ENCODE measurements around the gene CTTNBP2.

The CTTNBP2 gene, protein sequence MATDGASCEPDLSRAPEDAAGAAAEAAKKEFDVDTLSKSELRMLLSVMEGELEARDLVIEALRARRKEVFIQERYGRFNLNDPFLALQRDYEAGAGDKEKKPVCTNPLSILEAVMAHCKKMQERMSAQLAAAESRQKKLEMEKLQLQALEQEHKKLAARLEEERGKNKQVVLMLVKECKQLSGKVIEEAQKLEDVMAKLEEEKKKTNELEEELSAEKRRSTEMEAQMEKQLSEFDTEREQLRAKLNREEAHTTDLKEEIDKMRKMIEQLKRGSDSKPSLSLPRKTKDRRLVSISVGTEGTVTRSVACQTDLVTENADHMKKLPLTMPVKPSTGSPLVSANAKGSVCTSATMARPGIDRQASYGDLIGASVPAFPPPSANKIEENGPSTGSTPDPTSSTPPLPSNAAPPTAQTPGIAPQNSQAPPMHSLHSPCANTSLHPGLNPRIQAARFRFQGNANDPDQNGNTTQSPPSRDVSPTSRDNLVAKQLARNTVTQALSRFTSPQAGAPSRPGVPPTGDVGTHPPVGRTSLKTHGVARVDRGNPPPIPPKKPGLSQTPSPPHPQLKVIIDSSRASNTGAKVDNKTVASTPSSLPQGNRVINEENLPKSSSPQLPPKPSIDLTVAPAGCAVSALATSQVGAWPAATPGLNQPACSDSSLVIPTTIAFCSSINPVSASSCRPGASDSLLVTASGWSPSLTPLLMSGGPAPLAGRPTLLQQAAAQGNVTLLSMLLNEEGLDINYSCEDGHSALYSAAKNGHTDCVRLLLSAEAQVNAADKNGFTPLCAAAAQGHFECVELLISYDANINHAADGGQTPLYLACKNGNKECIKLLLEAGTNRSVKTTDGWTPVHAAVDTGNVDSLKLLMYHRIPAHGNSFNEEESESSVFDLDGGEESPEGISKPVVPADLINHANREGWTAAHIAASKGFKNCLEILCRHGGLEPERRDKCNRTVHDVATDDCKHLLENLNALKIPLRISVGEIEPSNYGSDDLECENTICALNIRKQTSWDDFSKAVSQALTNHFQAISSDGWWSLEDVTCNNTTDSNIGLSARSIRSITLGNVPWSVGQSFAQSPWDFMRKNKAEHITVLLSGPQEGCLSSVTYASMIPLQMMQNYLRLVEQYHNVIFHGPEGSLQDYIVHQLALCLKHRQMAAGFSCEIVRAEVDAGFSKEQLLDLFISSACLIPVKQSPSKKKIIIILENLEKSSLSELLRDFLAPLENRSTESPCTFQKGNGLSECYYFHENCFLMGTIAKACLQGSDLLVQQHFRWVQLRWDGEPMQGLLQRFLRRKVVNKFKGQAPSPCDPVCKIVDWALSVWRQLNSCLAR (N-terminal part only)

DNA sequence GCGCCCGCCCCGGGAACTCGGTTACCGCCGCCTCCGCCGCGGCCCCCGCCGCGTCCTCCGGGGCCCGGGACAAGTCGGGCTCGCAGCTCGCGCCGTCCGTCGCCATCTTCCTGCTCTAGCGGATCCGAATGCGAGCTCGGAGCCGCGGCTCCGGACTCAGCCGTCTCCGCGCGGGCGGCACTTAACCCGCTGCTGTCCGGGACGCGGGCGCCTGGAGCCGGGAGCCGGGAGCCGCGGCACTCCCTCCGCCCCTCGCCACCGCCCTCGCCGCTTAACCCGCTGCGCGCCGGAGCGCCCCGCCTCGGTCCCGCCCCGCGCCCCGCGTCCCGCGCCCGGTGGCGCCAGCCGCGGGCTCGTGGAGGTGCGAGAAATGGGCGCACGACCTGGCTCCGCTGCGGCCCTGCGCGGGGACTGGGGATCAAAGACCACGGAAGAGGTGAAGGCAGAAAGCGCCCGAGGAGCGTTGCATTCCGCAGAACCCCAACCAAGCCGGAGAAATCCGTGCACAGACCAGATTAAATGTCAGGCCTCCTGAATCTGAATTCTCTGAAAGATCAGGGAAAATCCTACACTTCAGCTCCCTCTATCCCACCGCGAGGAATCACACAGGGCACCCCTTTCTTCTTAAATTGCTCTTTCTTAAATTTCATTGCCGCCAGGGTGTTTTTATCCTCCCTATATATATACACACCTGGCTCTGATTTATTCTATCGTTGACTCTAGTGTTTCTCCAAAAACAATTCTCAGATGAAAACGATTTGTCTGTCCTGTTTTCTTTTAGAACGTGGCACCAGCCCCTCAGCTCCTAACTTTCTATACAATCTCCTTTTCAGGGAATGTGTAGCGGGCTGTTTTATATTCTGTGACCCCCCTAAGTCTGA is at the start of gene CTTNBP2:
CTTNBP2 (minus strand) TSS at position 132 of the 881 bp plus-strand sequence; CDS start at position 106, 26 bp downstream.
- Histone ChIP-seq H3K4me3 (ENCODE audit: low read length) (peak within 1 kb of the TSS; percentile 81), H3K36me3 (ENCODE audit: control insufficient read depth, insufficient read depth, low read length) (no peaks in the 10 kb centered on the region), H3K27me3 (ENCODE audit: control insufficient read depth, insufficient read depth, low read length) (no peaks in the 10 kb centered on the region), H3K4me1 (ENCODE audit: control insufficient read depth, insufficient read depth, low read length) (no peaks in the 10 kb centered on the region), H3K27ac (ENCODE audit: low read depth, low read length) (peak within 1 kb of the TSS; percentile 46), H3K9ac (ENCODE audit: low read length) (peak within 1 kb of the TSS; percentile 59)

DNA sequence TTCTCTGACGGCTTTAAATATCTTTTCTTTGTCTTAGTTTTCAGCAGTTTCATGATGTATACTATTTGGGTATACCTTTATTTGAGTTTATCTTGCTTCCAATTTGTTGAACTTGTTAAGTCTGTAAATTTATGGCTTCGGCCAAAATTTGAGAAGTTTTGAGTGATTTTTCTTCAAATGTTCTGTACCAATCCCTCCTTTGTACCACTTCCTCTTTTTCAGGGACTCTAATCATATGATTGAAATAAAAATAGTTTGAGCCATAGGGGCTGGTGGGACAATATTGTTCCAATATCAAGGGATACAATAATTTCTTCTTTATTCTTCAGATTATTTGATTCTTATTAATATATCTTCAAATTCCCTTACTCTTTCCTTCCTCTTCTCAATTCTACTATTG is 43.1 kb upstream of the CTTNBP2 start:
- no peaks in the 10 kb centered on the region for H3K27me3 ChIP-seq (ENCODE audit: control insufficient read depth, insufficient read depth, low read length)
- H3K4me1 ChIP-seq (ENCODE audit: control insufficient read depth, insufficient read depth, low read length) = no peaks in the 10 kb centered on the region
- no peak overlapping the region for H3K27ac ChIP-seq (ENCODE audit: low read depth, low read length)
- H3K9ac ChIP-seq (ENCODE audit: low read length) = no peak overlapping the region
- H3K36me3 ChIP-seq (ENCODE audit: control insufficient read depth, insufficient read depth, low read length) = no peaks in the 10 kb centered on the region
- H3K4me3 ChIP-seq (ENCODE audit: low read length) = no peak overlapping the region

DNA sequence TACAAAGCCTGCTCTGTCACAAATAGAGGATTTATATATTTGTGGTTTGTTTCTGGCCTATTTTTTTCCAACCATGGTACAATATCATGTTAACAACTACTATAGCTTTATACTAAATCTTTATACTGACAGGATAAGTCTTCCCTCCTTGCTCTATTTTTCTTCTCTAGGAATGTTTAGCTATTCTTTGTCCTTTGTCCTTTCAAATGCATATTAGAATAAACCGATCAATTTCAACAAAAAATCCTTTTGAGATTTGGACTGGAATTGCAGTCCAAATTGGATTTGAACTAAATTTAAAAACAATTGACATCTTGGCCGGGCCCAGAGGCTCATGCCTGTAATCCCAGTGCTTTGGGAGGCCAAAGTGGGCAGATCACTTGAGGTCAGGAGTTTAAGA is 39.2 kb upstream of the CTTNBP2 start:
- no peaks in the 10 kb centered on the region for H3K36me3 ChIP-seq (ENCODE audit: control insufficient read depth, insufficient read depth, low read length)
- H3K4me3 ChIP-seq (ENCODE audit: low read length) = no peak overlapping the region

DNA sequence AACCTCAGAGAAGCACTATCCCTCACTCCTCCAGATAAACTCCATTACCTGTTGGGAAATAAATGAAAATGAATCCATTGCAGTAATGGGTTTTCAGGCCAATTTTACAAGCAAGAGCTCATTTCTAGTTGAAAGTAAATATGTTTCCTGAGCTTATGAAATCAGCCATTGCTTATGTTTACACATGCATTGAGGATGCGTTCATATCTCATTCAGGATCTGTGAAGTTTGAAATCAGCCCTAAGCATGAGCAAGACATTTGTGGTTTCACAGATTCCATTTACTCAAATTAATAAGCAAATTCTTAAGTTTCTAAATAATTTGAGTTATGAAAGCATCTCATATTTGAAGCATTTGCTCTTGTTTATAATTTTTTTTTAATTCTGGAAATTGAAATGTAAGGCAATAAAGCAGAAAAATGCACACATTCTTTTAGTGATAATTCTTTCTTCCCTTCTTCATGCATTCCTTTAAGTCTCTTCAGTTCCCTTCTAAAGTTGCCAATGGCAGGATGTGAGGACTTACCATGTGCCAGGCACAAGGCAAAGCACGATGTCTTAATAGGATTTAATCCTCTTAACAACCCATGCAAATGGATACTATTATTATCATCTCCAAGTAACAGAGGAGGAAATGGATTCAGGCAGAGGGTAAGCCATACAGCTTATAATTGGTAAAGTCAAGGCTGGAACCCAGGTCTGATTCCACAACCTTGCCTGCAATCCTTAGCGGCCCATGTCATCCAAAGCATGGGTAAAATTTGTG is 35.0 kb upstream of the CTTNBP2 start:
- H3K9ac ChIP-seq (ENCODE audit: low read length) = no peak overlapping the region
- H3K4me3 ChIP-seq (ENCODE audit: low read length) = no peak overlapping the region
- H3K27ac ChIP-seq (ENCODE audit: low read depth, low read length) = no peak overlapping the region
- H3K36me3 ChIP-seq (ENCODE audit: control insufficient read depth, insufficient read depth, low read length) = no peaks in the 10 kb centered on the region
- H3K27me3 ChIP-seq (ENCODE audit: control insufficient read depth, insufficient read depth, low read length) = no peaks in the 10 kb centered on the region
- no peaks in the 10 kb centered on the region for H3K4me1 ChIP-seq (ENCODE audit: control insufficient read depth, insufficient read depth, low read length)

More for the DNA sequence above, 39.2 kb upstream of the CTTNBP2 start:
- no peaks in the 10 kb centered on the region for H3K27me3 ChIP-seq (ENCODE audit: control insufficient read depth, insufficient read depth, low read length)
- H3K27ac ChIP-seq (ENCODE audit: low read depth, low read length) = no peak overlapping the region
- H3K9ac ChIP-seq (ENCODE audit: low read length) = no peak overlapping the region
- no peaks in the 10 kb centered on the region for H3K4me1 ChIP-seq (ENCODE audit: control insufficient read depth, insufficient read depth, low read length)

DNA sequence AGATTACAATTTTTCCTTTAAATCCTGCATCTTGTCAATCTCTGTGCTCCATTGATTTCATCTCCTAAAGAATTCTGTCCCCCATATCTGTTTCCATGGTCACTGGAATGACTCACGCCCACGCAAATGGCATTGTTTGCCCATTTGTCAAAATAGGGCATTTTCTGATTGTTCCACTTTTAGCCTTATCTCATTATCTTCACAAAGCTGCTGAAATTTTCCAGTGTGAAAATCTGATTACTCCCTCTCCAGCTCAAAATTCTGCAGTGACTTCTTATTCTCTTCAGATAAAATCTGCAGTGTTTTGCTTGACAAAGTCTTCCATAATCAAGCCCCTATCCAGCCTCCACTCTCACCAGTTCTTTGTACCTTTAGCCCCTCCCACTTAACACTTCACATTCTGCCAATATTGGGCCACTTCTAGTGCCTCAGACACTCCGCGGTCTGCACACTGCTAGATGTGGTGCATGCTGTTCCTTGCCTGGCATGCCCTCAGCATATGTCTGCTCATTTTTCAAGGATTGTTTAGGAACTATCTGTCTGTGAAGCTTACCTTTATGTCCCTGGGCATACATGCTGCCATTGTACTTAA is 33.9 kb upstream of the CTTNBP2 start:
- no peak overlapping the region for H3K4me3 ChIP-seq (ENCODE audit: low read length)
- H3K36me3 ChIP-seq (ENCODE audit: control insufficient read depth, insufficient read depth, low read length) = no peaks in the 10 kb centered on the region
- no peaks in the 10 kb centered on the region for H3K4me1 ChIP-seq (ENCODE audit: control insufficient read depth, insufficient read depth, low read length)
- no peaks in the 10 kb centered on the region for H3K27me3 ChIP-seq (ENCODE audit: control insufficient read depth, insufficient read depth, low read length)
- no peak overlapping the region for H3K9ac ChIP-seq (ENCODE audit: low read length)
- no peak overlapping the region for H3K27ac ChIP-seq (ENCODE audit: low read depth, low read length)

DNA sequence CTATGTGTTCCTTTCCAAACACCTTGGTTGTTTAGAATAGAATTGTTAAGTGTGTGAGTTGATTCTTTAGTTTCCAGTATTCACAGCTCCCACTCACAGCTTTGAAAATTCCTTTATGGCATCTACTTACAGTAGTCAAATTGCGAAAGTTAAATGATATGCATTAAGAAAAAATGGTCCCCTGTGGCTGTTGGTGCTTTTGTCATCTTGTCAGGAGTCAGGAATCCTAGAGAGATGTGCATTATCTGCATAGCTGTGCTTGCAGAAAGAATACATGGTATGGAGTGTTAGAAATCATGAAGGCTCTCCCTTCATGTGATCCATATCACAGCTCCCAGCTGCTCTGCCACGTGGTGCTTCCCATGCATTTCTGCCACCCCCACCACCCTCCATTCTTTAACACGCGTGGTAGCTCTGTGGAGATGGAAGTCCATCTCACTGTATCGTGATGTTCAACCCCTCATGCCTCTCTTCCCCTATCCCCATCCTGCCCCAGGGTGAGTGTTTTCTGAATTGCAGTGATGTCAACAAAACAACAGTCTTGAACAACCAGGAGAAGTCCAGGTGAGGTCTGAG is 29.2 kb upstream of the CTTNBP2 start:
- no peaks in the 10 kb centered on the region for H3K36me3 ChIP-seq (ENCODE audit: control insufficient read depth, insufficient read depth, low read length)
- H3K9ac ChIP-seq (ENCODE audit: low read length) = no peak overlapping the region
- no peak overlapping the region for H3K4me3 ChIP-seq (ENCODE audit: low read length)
- no peak overlapping the region for H3K27ac ChIP-seq (ENCODE audit: low read depth, low read length)
- no peaks in the 10 kb centered on the region for H3K4me1 ChIP-seq (ENCODE audit: control insufficient read depth, insufficient read depth, low read length)
- H3K27me3 ChIP-seq (ENCODE audit: control insufficient read depth, insufficient read depth, low read length) = no peaks in the 10 kb centered on the region

DNA sequence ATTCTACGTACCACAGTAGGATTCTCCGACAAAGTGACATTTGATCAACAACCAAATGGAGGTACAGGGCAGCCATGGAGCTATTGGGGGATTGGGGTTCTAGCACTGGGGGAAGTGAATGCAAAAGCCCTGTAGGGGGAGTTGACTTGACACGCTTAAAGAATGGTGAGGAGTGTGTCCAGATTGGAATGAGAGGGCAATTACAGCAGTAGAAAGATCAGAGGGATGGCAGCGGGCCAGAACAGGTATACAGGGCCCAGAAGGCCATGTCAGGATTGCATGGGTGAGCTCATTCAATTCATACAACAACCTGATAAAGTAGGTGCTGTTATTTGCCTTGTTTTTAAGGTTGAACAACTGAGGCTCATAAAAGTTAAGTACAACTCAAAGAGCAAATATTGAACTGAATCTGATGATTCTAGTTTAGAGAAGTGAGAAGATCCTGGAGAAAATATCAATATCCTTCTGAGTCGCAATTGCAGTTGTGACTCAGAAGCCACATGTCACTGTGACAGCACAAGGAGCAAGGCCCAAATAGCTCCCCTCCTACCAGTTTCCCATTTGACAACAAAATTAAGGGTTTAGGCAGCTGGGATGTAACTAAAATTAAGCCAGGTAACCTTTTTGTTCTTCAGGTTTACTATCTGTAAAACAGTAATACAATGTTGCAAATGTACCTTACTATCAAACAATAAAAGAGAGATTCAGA is 28.0 kb upstream of the CTTNBP2 start:
- Histone ChIP-seq H3K4me3 (ENCODE audit: low read length) (no peak overlapping the region), H3K9ac (ENCODE audit: low read length) (no peak overlapping the region), H3K27ac (ENCODE audit: low read depth, low read length) (no peak overlapping the region), H3K4me1 (ENCODE audit: control insufficient read depth, insufficient read depth, low read length) (no peaks in the 10 kb centered on the region), H3K27me3 (ENCODE audit: control insufficient read depth, insufficient read depth, low read length) (no peaks in the 10 kb centered on the region), H3K36me3 (ENCODE audit: control insufficient read depth, insufficient read depth, low read length) (no peaks in the 10 kb centered on the region)

DNA sequence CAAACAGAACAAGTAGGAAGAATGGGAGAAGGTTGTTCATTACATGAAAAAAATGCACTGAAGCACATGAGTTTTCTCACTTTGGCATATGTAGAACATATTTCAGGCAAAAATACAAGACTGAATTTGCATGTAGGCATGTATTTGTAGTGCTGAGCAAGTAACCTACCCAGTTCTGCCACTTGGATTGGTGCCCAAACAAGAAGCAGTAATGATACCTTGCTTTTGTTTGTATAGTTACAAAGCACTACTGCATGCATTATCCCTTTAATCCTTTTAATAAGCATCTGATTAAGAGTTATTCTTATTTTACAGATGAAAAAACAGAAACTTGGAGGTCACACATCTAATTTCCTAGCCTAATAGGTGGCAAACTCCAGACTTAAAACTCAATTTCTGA is 23.1 kb upstream of the CTTNBP2 start:
- no peaks in the 10 kb centered on the region for H3K36me3 ChIP-seq (ENCODE audit: control insufficient read depth, insufficient read depth, low read length)
- no peaks in the 10 kb centered on the region for H3K27me3 ChIP-seq (ENCODE audit: control insufficient read depth, insufficient read depth, low read length)
- no peaks in the 10 kb centered on the region for H3K4me1 ChIP-seq (ENCODE audit: control insufficient read depth, insufficient read depth, low read length)
- H3K9ac ChIP-seq (ENCODE audit: low read length) = no peak overlapping the region
- H3K27ac ChIP-seq (ENCODE audit: low read depth, low read length) = no peak overlapping the region
- H3K4me3 ChIP-seq (ENCODE audit: low read length) = no peak overlapping the region

DNA sequence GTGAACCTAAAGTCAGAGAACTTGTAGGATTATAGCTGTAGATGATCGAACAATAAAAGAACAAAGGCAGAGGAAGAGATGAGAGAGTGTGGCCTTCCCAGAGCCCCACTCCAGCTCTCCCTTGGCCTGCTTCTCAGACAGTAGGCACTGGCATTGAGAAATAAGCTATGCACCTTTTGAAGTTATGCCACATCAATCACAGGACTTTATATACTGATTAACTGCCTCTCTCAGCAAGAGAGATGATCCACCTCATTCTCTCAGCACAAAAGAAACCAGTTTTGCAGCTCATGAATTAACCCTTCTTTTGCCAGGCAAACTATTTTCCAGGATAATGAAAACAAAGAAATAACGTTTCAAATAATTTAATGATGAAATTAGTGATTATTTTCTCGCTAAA is 22.0 kb upstream of the CTTNBP2 start:
- H3K27ac ChIP-seq (ENCODE audit: low read depth, low read length) = no peak overlapping the region
- H3K4me3 ChIP-seq (ENCODE audit: low read length) = no peak overlapping the region
- H3K4me1 ChIP-seq (ENCODE audit: control insufficient read depth, insufficient read depth, low read length) = no peaks in the 10 kb centered on the region
- no peak overlapping the region for H3K9ac ChIP-seq (ENCODE audit: low read length)
- no peaks in the 10 kb centered on the region for H3K27me3 ChIP-seq (ENCODE audit: control insufficient read depth, insufficient read depth, low read length)
- H3K36me3 ChIP-seq (ENCODE audit: control insufficient read depth, insufficient read depth, low read length) = no peaks in the 10 kb centered on the region

DNA sequence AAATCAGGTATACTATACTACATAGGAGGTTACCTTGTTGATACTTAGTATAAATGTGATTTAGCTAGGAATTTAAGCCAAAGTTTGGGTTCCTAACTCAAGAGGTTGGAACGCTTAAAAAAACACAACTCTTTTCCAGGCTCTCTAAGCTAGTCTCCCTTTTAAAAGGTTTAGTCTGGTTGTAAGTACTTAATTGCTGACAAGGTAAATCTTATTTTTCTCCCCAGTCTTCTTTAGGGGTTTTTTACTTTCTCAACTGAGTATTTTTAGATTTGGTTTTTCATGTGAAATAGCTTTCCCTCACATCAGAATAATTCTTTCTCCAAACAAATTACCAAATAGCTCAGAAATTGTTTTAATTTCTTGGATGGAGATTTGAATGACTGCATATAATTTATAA is 20.8 kb upstream of the CTTNBP2 start:
- Histone ChIP-seq H3K4me1 (ENCODE audit: control insufficient read depth, insufficient read depth, low read length) (no peaks in the 10 kb centered on the region), H3K27ac (ENCODE audit: low read depth, low read length) (no peak overlapping the region), H3K36me3 (ENCODE audit: control insufficient read depth, insufficient read depth, low read length) (no peaks in the 10 kb centered on the region), H3K27me3 (ENCODE audit: control insufficient read depth, insufficient read depth, low read length) (no peaks in the 10 kb centered on the region), H3K4me3 (ENCODE audit: low read length) (no peak overlapping the region), H3K9ac (ENCODE audit: low read length) (no peak overlapping the region)
